Loucy (cell line): ENCODE measurements around the gene RPL23.
A peak's percentile ranks its signal among the peaks of the same experiment; 100 is the strongest.

Experiments
- H2AFZ ChIP-seq: fragments of 200-600 bp; sonication (generic); 2 replicates; pipeline ENCODE4 v1.6.0; 2016; ENCODE audit warnings: antibody characterized with exemption, mild to moderate bottlenecking, low read length, moderate library complexity
- H3F3A ChIP-seq: fragments of 200-600 bp; 2 replicates; pipeline ENCODE4 v1.6.0; 2016; ENCODE audit warnings: antibody characterized with exemption, low read depth, mild to moderate bottlenecking
- H3K27me3 ChIP-seq: fragments of 200-600 bp; sonication (generic); 2 replicates; pipeline ENCODE4 v1.6.1; 2014; ENCODE audit warnings: low read length, mild to moderate bottlenecking; ENCODE audit not compliant: insufficient read depth, poor library complexity, severe bottlenecking
- H3K36me3 ChIP-seq: fragments of 200-600 bp; sonication (generic); 2 replicates; pipeline ENCODE4 v1.6.1; 2016; ENCODE audit warnings: low read length; ENCODE audit not compliant: insufficient read depth
- H3K4me1 ChIP-seq: fragments of 200-600 bp; sonication (generic); 2 replicates; pipeline ENCODE4 v1.5.1; 2014; ENCODE audit warnings: low read length, mild to moderate bottlenecking; ENCODE audit not compliant: insufficient read depth, poor library complexity, severe bottlenecking
- H3K4me2 ChIP-seq: fragments of 200-600 bp; sonication (generic); 2 replicates; pipeline ENCODE4 v1.6.0; 2014; ENCODE audit warnings: antibody characterized with exemption, low read length, low read depth, mild to moderate bottlenecking; ENCODE audit not compliant: poor library complexity, severe bottlenecking
- H3K4me3 ChIP-seq: fragments of 200-600 bp; sonication (generic); 2 replicates; pipeline ENCODE4 v1.5.1; 2014; ENCODE audit warnings: low read length, mild to moderate bottlenecking, mixed read lengths; ENCODE audit not compliant: poor library complexity, severe bottlenecking
- H3K79me2 ChIP-seq: fragments of 200-600 bp; sonication (generic); 2 replicates; pipeline ENCODE4 v1.6.1; 2014; ENCODE audit warnings: low read length; ENCODE audit not compliant: insufficient read depth
- H3K9ac ChIP-seq: fragments of 200-600 bp; sonication (generic); 2 replicates; pipeline ENCODE4 v1.6.0; 2014; ENCODE audit warnings: mild to moderate bottlenecking, low read depth, low read length, moderate library complexity; ENCODE audit not compliant: poor library complexity, severe bottlenecking
- H3K9me2 ChIP-seq: fragments of 200-600 bp; sonication (generic); replicated peaks from 2 replicates; pipeline ENCODE4 v1.6.1; 2016; ENCODE audit warnings: low read depth, low read length, mixed read lengths
- H3K9me3 ChIP-seq: fragments of 200-600 bp; sonication (generic); 2 replicates; pipeline ENCODE4 v1.6.1; 2014; ENCODE audit warnings: mild to moderate bottlenecking, antibody characterized with exemption, low read length, low read depth; ENCODE audit not compliant: insufficient read depth
- H4K20me1 ChIP-seq: fragments of 200-600 bp; sonication (generic); 2 replicates; pipeline ENCODE4 v1.6.0; 2014; ENCODE audit warnings: antibody characterized with exemption, low read length, mild to moderate bottlenecking; ENCODE audit not compliant: insufficient read depth, poor library complexity, severe bottlenecking
- CTCF ChIP-seq: fragments of 200-600 bp; sonication (generic); conservative IDR thresholded peaks from 2 replicates; pipeline ENCODE4 v1.5.1; 2014; ENCODE audit warnings: mild to moderate bottlenecking, antibody characterized with exemption, low read length
- EZH2phosphoT487 ChIP-seq: fragments of 200-600 bp; IDR thresholded peaks from 2 replicates; pipeline ENCODE4 v1.6.1; 2018; ENCODE audit warnings: antibody characterized with exemption, mild to moderate bottlenecking, moderate library complexity, borderline replicate concordance

Gene RPL23

GRCh38 chr17:38844261-38844757 lies 9.2 kb downstream of the RPL23 start:
- Histone ChIP-seq H2AFZ (no peak overlapping the region), H3K9me3 (no peaks in the 10 kb centered on the region), H3K27me3 (no peaks in the 10 kb centered on the region), H3K4me2 (no peak overlapping the region), H3K36me3 (peaks cover 20% of the 10 kb centered on the region; the same call in 1 of the 2 replicates), H4K20me1 (peaks cover 17% of the 10 kb centered on the region), H3K4me1 (peaks cover 3% of the 10 kb centered on the region), H3K4me3 (no peak overlapping the region), H3K9ac (no peak overlapping the region), H3K9me2 (no peaks in the 10 kb centered on the region), H3F3A (peaks cover 7% of the 10 kb centered on the region), H3K79me2 (peaks cover 10% of the 10 kb centered on the region)
- no peak for TF ChIP-seq EZH2phosphoT487
- TF ChIP-seq CTCF = no peak

GRCh38 chr17:38825762-38826247 lies 27.7 kb downstream of the RPL23 start:
- TF ChIP-seq EZH2phosphoT487 (no peak), CTCF (no peak)
- no peaks in the 10 kb centered on the region for H3F3A ChIP-seq
- H3K9me2 ChIP-seq = no peaks in the 10 kb centered on the region
- peaks cover 40% of the 10 kb centered on the region for H3K79me2 ChIP-seq
- peak overlapping the region; percentile 99 for H3K4me3 ChIP-seq
- H4K20me1 ChIP-seq = peaks cover 15% of the 10 kb centered on the region
- peaks cover 19% of the 10 kb centered on the region for H3K4me1 ChIP-seq
- H3K9me3 ChIP-seq = no peaks in the 10 kb centered on the region
- H3K9ac ChIP-seq = peak overlapping the region; percentile 86
- peak overlapping the region; percentile 97 for H2AFZ ChIP-seq
- peak overlapping the region; percentile 78 for H3K4me2 ChIP-seq
- peaks cover 3% of the 10 kb centered on the region; the same call in 1 of the 2 replicates for H3K36me3 ChIP-seq
- no peaks in the 10 kb centered on the region for H3K27me3 ChIP-seq

- Histone ChIP-seq H3K36me3 (peaks cover 9% of the 10 kb centered on the region; the same call in 1 of the 2 replicates), H3K4me1 (peaks cover 19% of the 10 kb centered on the region), H3K4me2 (peak within 1 kb of the TSS; percentile 78), H3K4me3 (peak within 1 kb of the TSS; percentile 99), H3K9me3 (no peaks in the 10 kb centered on the region), H2AFZ (peak within 1 kb of the TSS; percentile 97), H3F3A (no peaks in the 10 kb centered on the region), H3K9ac (peak within 1 kb of the TSS; percentile 86), H4K20me1 (peaks cover 18% of the 10 kb centered on the region), H3K27me3 (no peaks in the 10 kb centered on the region), H3K79me2 (peaks cover 46% of the 10 kb centered on the region), H3K9me2 (no peaks in the 10 kb centered on the region)
- TF ChIP-seq CTCF (no peak), EZH2phosphoT487 (no peak)
These were observed 28.4 kb downstream of the RPL23 start, which contains the start of gene CWC25 for GRCh38 chr17:38824899-38825761. CWC25 (minus strand) TSS chr17:38825321; CDS start chr17:38825183, 138 bp downstream.
